Measurements from ENCODE around the gene CRNKL1.

GRCh38 chr20:20085812-20086211 is 33.5 kb upstream of the CRNKL1 start:
- TF ChIP-seq EZH2 (IDR thresholded peaks at IDR 0.05) (no peak), YY1 (IDR thresholded peaks at IDR 0.05; ENCODE audit: extremely low read depth, insufficient replicate concordance, low read depth, low read length) (no peak), SIN3A (IDR thresholded peaks at IDR 0.05; ENCODE audit: low read depth) (no peak), CTCF (IDR thresholded peaks at IDR 0.05 in 2 of 3, conservative IDR thresholded peaks at IDR 0.05 in 1 of 3; ENCODE audit: borderline replicate concordance in 1 of 3, insufficient read depth in 1 of 3, low read depth in 2 of 3, low read length in 2 of 3) (no peak), POLR2A (IDR thresholded peaks at IDR 0.05; ENCODE audit: borderline replicate concordance, extremely low read depth, insufficient read depth, insufficient read length) (no peak), POLR2AphosphoS5 (IDR thresholded peaks at IDR 0.05; ENCODE audit: low read depth, low read length) (no peak), JUND (IDR thresholded peaks at IDR 0.05) (no peak), MAX (IDR thresholded peaks at IDR 0.05) (no peak), EZH2phosphoT487 (IDR thresholded peaks at IDR 0.05; ENCODE audit: borderline replicate concordance) (no peak)
